Measurements from ENCODE around the gene ANKRD37.

- TF ChIP-seq CTCF (IDR thresholded peaks at IDR 0.05) (no peak), EP300 (IDR thresholded peaks at IDR 0.05) (no peak)
Measured at GRCh38 chr4:185405296-185405999, 8.8 kb downstream of the ANKRD37 start.

All from ovary (tissue), 3 donors.